HFFc6 (cell line): ENCODE results near the gene IL36RN. TPM values are rescaled to one million over a fixed set of nuclear protein-coding genes. Genes with fewer than 3 reads are reported as not detected.

ENCODE experiments used
- DNase-seq: peaks from one replicate; pipeline ENCODE4 v3.0.0-alpha.2; 2018
- H3K27ac Mint-ChIP-seq: 2 replicates; pipeline ENCODE4 v1.8.0; 2020; ENCODE audit warnings: mild to moderate bottlenecking, mixed read lengths
- H3K27me3 Mint-ChIP-seq: 2 replicates; pipeline ENCODE4 v1.8.0; 2021; ENCODE audit warnings: mild to moderate bottlenecking, moderate library complexity, mixed read lengths; ENCODE audit not compliant: insufficient read depth
- H3K36me3 Mint-ChIP-seq: 2 replicates; pipeline ENCODE4 v1.8.0; 2021; ENCODE audit warnings: low read depth, mixed read lengths
- H3K4me1 Mint-ChIP-seq: 2 replicates; pipeline ENCODE4 v1.8.0; 2020; ENCODE audit warnings: low read depth, mixed read lengths
- H3K4me3 Mint-ChIP-seq: 2 replicates; pipeline ENCODE4 v1.8.0; 2020; ENCODE audit warnings: mild to moderate bottlenecking, moderate library complexity, mixed read lengths
- H3K9me3 Mint-ChIP-seq: 2 replicates; pipeline ENCODE4 v1.8.0; 2020; ENCODE audit warnings: mild to moderate bottlenecking, mixed read lengths
- total RNA-seq, 6 experiments: library from RNA; stranded (reverse); fragmentation: NEBNext Ultra II Directional; extraction: Animal tissue kit (Norgen Biotek cat#: 25700); gene quantifications; 2 replicates in 1 of 6; 3 replicates in 5 of 6; pipeline ENCODE4 v1.2.3, GENCODE V29; 2021
- TF ChIP-seq, protein P1 (sequence below): fragments of 200-600 bp; sonication (generic); IDR thresholded peaks from 2 replicates; pipeline ENCODE4 v1.5.0; 2021; ENCODE audit warnings: antibody characterized with exemption, mild to moderate bottlenecking

Gene IL36RN
- total RNA-seq, 6 experiments from 2014 or later = not detected

DNA sequence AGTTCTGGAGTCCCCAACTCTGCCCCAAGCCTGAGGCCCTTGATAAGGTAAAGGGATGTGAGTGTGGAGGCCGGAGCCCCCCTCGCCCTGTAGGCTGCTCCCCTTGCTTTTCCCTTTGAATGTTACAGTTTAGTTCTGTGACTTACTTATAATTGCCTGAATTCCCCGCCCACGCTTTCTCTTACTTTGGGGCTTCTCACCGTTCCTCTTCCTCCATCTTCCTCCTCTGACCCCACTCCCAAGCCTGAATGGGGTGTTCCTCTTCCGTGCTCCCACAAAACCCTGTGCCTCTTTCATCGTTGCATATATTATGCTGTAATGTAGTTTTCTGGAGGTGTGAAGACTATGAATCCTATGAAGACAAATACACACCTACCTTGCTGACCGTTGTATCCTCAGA lies 53.4 kb downstream of the IL36RN start:
- peaks cover 4% of the 10 kb centered on the region for H3K4me1 Mint-ChIP-seq
- no peak for DNase-seq
- H3K9me3 Mint-ChIP-seq = no peaks in the 10 kb centered on the region
- TF ChIP-seq, protein P1, sequence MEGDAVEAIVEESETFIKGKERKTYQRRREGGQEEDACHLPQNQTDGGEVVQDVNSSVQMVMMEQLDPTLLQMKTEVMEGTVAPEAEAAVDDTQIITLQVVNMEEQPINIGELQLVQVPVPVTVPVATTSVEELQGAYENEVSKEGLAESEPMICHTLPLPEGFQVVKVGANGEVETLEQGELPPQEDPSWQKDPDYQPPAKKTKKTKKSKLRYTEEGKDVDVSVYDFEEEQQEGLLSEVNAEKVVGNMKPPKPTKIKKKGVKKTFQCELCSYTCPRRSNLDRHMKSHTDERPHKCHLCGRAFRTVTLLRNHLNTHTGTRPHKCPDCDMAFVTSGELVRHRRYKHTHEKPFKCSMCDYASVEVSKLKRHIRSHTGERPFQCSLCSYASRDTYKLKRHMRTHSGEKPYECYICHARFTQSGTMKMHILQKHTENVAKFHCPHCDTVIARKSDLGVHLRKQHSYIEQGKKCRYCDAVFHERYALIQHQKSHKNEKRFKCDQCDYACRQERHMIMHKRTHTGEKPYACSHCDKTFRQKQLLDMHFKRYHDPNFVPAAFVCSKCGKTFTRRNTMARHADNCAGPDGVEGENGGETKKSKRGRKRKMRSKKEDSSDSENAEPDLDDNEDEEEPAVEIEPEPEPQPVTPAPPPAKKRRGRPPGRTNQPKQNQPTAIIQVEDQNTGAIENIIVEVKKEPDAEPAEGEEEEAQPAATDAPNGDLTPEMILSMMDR = no peak
- no peak overlapping the region for H3K27ac Mint-ChIP-seq
- no peak overlapping the region for H3K4me3 Mint-ChIP-seq
- no peaks in the 10 kb centered on the region for H3K36me3 Mint-ChIP-seq
- H3K27me3 Mint-ChIP-seq = peaks cover 8% of the 10 kb centered on the region; the same call in 1 of the 2 replicates

DNA sequence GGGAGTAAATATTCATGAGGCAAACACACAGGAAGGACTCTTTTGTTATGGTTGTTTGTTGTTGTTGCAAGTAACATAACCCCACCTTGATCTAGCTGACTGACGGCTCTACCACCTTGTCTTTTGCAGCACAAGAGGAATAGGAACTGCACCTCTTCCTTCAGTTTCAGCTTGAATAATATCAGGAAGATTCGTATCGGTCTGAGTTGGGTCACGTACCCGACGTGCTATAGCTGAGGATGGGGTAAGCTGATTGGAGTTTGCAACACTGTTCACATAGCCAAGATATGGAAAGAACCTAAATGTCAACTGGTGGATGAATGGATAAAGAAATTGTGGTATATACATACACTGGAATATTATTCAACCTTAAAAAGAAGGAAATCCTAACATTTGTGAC lies 53.9 kb downstream of the IL36RN start:
- no peak overlapping the region for H3K27ac Mint-ChIP-seq
- H3K4me1 Mint-ChIP-seq = peaks cover 8% of the 10 kb centered on the region
- DNase-seq = no peak
- H3K9me3 Mint-ChIP-seq = no peaks in the 10 kb centered on the region
- peaks cover 8% of the 10 kb centered on the region; the same call in 1 of the 2 replicates for H3K27me3 Mint-ChIP-seq
- no peaks in the 10 kb centered on the region for H3K36me3 Mint-ChIP-seq
- TF ChIP-seq, protein P1 = no peak
- H3K4me3 Mint-ChIP-seq = no peak overlapping the region

DNA sequence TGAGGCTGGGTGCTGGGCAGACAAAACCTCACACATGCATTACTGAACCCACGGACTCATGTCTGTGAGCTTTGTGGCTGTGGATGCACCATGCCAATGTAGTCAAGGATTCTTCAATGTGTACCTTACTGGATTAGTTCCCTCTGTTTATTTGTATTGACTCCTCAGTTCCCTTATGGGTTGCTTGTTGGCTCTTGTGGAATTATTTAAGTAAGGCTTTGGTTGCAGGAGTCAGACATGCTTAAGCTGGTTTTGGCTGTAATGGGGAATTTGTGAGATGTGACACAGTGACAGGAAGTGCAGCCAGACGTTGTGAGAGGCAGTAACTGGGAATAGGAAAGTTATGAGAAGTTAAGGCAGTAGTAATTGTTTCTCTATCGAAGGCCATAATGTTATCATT lies 54.8 kb downstream of the IL36RN start:
- TF ChIP-seq, protein P1 = no peak
- Mint-ChIP-seq H3K4me3 (no peak overlapping the region), H3K27ac (no peak overlapping the region), H3K36me3 (no peaks in the 10 kb centered on the region), H3K27me3 (peaks cover 8% of the 10 kb centered on the region; the same call in 1 of the 2 replicates), H3K4me1 (peaks cover 12% of the 10 kb centered on the region), H3K9me3 (no peaks in the 10 kb centered on the region)
- DNase-seq = no peak

Other genes starting within 250 kb of the IL36RN start
- gene IL1B, start 222.4 kb upstream of the IL36RN start, total RNA-seq = 1 to 10 TPM; 1.3 to 7.7 (median 6.0) TPM
- not detected for gene IL37, start 148.0 kb upstream of the IL36RN start, total RNA-seq
- not detected for gene IL36G, start 81.2 kb upstream of the IL36RN start, total RNA-seq
- gene IL36A, start 53.7 kb upstream of the IL36RN start, total RNA-seq = not detected
- gene IL36B, start 6.3 kb upstream of the IL36RN start, total RNA-seq = not detected
- gene IL1F10, start 8.8 kb downstream of the IL36RN start, total RNA-seq = not detected
- not detected for gene IL1RN, start 68.4 kb downstream of the IL36RN start, total RNA-seq
- 1 to 10 TPM in 5 of 6 experiments, under 1 TPM in 1; 0.76 to 1.8 (median 1.1) TPM for gene PSD4, start 114.8 kb downstream of the IL36RN start, total RNA-seq
- gene PAX8, start 219.7 kb downstream of the IL36RN start, total RNA-seq = 1 to 10 TPM in 5 of 6 experiments, under 1 TPM in 1; 0.33 to 6.7 (median 5.1) TPM